Occipital lobe (tissue), 2 donors: Measurements from ENCODE around the gene TFDP1. TPM values are rescaled to one million over a fixed set of nuclear protein-coding genes. Genes with fewer than 3 reads are reported as not detected.
"Not testable (repeated sequence)": the region's sequence is repeated elsewhere in the genome, so short reads cannot be mapped to it uniquely, and the experiment has no call there.

Experiments used
- DNase-seq: peaks from one replicate; lab custom pipeline; 2025; lab: John Stamatoyannopoulos, UW
- total RNA-seq: library from RNA; depleted of rRNA; stranded (reverse); fragments of >200 nt; gene quantifications from one replicate; pipeline ENCODE4 v1.2.3, GENCODE V29; 2014

TFDP1 gene
- total RNA-seq, 1 donor from 2014 or later: 28.9 TPM

GRCh38 chr13:113616991-113617749 is 32.6 kb downstream of the TFDP1 start:
- DNase-seq: no peak

- DNase-seq: no peak
These were observed 33.4 kb downstream of the TFDP1 start for GRCh38 chr13:113617961-113618360.

- no peak for DNase-seq
These were observed 33.9 kb downstream of the TFDP1 start for GRCh38 chr13:113618455-113618854.

GRCh38 chr13:113620036-113620796 is 35.7 kb downstream of the TFDP1 start:
- DNase-seq: no peak

- no peak for DNase-seq
These were observed 36.5 kb downstream of the TFDP1 start for GRCh38 chr13:113621046-113621445.

- not testable (repeated sequence) for DNase-seq
These were observed 36.9 kb downstream of the TFDP1 start for GRCh38 chr13:113621498-113621897.

GRCh38 chr13:113621986-113622550 is 37.5 kb downstream of the TFDP1 start:
- DNase-seq: not testable (repeated sequence)

- no peak for DNase-seq
These were observed 38.4 kb downstream of the TFDP1 start for GRCh38 chr13:113622791-113623490.

GRCh38 chr13:113623491-113624234 is 39.1 kb downstream of the TFDP1 start:
- DNase-seq: no peak

- no peak for DNase-seq
These were observed 39.7 kb downstream of the TFDP1 start for GRCh38 chr13:113624235-113624587.

- DNase-seq: not testable (repeated sequence)
These were observed 40.2 kb downstream of the TFDP1 start for GRCh38 chr13:113624640-113625304.

- no peak for DNase-seq
These were observed 41.6 kb downstream of the TFDP1 start for GRCh38 chr13:113625965-113626721.

- no peak for DNase-seq
These were observed 42.6 kb downstream of the TFDP1 start for GRCh38 chr13:113627136-113627535.

- DNase-seq: no peak
These were observed 44.0 kb downstream of the TFDP1 start for GRCh38 chr13:113628291-113629270.

GRCh38 chr13:113629866-113630265 is 45.3 kb downstream of the TFDP1 start:
- DNase-seq: no peak

GRCh38 chr13:113630296-113630695 is 45.7 kb downstream of the TFDP1 start:
- DNase-seq: no peak

GRCh38 chr13:113630804-113631203 is 46.3 kb downstream of the TFDP1 start:
- DNase-seq: no peak

GRCh38 chr13:113631341-113632095 is 47.0 kb downstream of the TFDP1 start:
- DNase-seq: no peak
